Stimulated activated naive CD8-positive, alpha-beta T cell treated with anti-CD3 and anti-CD28 coated beads, Interleukin-15, amount 100 ng/mL, for 72 hours (primary cell): ENCODE data around the gene AKTIP.
A peak's percentile ranks its signal among the peaks of the same experiment; 100 is the strongest.

Experiments
- ATAC-seq: fragments of 150-1000 bp; cut with Tn5 transposase; 2 replicates; pipeline ENCODE4 v1.10.0; 2021; ENCODE audit warnings: mild to moderate bottlenecking, moderate library complexity
- DNase-seq, 2 donors: peaks; one replicate each; pipeline ENCODE4 v3.0.0; 2021 to 2022
- H3K27ac Mint-ChIP-seq, 2 donors: one replicate each; pipeline ENCODE4 v1.8.0; 2022; ENCODE audit warnings: mild to moderate bottlenecking in 2 of 2, mixed read lengths in 2 of 2, moderate library complexity in 2 of 2
- H3K27me3 Mint-ChIP-seq: one replicate; pipeline ENCODE4 v1.8.0; 2022; ENCODE audit warnings: mixed read lengths
- H3K4me1 Mint-ChIP-seq: one replicate; pipeline ENCODE4 v1.8.0; 2022; ENCODE audit warnings: mild to moderate bottlenecking, mixed read lengths
- H3K4me3 Mint-ChIP-seq, 2 donors: one replicate each; pipeline ENCODE4 v1.8.0; 2022; ENCODE audit warnings: mild to moderate bottlenecking in 2 of 2, mixed read lengths in 2 of 2, moderate library complexity in 1 of 2
- H3K9me3 Mint-ChIP-seq, 2 donors: one replicate each; pipeline ENCODE4 v1.8.0; 2022; ENCODE audit warnings: mixed read lengths in 2 of 2

Gene AKTIP

DNA sequence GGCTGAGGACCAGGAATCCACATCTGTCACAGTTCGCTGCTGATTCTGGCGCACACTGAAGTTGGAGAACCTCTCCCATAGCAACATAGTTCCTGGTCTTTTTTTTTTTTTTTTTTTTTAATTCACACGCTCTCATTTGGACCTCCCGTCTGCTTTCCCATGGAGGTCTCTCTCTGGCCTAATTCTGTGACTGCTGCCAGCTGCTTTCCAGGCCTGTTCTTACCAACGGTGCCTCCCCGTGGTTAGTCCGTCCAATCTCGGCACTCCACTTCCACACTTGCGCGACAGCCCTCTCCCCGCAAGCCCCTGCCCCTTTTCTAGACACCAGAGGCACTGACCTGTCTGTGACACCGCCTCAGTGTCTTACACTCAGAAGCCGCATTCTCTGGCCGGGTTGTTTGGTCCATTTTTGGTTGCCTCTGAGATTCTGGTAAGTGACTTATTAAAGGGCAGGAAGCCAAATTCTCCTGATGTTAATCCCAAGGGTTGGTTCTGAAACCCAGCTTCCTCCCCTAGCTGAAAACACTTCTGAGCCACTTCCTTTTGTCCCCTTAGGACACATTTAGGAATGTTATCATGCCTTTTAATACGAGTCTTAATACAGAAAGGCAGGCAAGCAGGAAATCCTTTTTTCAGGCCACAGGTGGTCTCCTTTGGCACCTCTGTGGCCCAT is 1.1 kb upstream of the AKTIP start:
- Mint-ChIP-seq H3K9me3 (no peaks in the 10 kb centered on the region), H3K27ac (peak overlapping the region; percentile 84 to 93), H3K4me3 (peak overlapping the region; percentile 93 to 95), H3K4me1 (peaks cover 47% of the 10 kb centered on the region), H3K27me3 (no peaks in the 10 kb centered on the region)
- DNase-seq = peak in 1 of 2 donors; percentile 40
- no peak for ATAC-seq

DNA sequence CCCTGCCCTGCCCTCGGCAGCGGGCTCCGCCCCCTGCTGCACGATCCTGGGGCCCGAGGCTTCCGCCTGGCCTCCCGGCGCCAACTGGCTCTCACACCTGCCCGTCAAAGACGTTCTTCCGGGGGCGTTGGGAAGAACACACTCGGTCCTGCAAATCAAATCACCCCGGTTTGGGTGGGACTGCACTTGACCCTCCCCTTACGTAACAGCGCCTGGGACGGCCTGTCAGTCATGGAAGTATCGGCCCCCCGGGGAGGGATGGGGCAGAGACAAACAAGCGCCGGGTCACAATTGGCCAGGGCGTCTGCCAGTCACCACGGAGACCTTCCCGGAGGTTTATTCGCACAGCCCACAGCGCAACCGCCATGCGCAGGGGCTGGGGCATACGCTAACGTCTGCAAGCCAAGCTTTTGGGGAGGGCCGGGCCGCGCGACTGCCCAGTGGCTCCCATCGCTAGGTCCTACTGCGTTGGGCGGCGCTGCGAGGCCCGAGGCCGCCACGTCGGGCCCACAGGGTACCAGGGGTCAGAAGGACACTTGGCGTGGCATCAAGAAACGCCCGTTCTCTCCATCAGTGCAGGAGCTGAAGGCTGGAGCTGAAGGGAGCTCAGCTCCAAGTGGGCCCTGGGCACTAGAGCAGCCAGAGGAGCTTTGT is 388 bp upstream of the AKTIP start:
- Mint-ChIP-seq H3K4me1 (peaks cover 54% of the 10 kb centered on the region), H3K27ac (peak overlapping the region; percentile 96 to 98), H3K9me3 (no peaks in the 10 kb centered on the region), H3K27me3 (no peaks in the 10 kb centered on the region), H3K4me3 (peak overlapping the region; percentile 93 to 95)
- DNase-seq (peak; percentile 99 to 100), ATAC-seq (peak; percentile 93)

DNA sequence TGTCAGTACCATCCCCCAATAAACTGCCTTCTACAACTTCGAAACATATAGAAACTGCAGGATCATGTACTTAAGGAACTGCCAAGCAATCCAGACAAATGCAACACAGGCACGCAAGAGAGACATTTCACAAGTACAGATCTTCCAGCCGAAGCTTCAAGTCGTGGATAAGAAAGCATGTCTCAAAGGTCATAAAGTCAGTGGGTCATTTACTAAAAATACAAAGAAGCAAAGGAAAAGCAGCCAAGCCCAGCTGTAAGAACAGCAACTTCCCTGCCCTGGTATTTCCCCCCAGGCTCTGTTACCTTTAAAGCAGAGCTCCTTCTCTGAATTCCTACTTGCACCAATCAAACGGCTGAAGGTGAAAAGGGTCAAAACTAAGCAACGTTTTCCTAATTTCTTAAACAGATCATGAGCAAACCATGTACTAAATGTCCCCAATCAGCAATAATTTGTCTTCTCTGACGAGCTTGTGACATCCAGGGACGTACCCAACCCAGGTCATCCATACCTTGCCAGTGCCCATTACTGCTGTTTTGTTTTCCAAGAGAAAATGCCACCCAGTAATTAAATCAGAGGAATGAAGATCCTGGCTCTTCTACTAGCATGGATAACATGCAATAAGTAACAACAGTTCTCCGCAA is 1.7 kb downstream of the AKTIP start:
- H3K27me3 Mint-ChIP-seq = no peaks in the 10 kb centered on the region
- H3K27ac Mint-ChIP-seq = peak overlapping the region; percentile 97
- ATAC-seq (no peak), DNase-seq (no peak)
- peak overlapping the region; percentile 93 to 99 for H3K4me3 Mint-ChIP-seq
- H3K4me1 Mint-ChIP-seq = peaks cover 63% of the 10 kb centered on the region
- no peaks in the 10 kb centered on the region for H3K9me3 Mint-ChIP-seq

DNA sequence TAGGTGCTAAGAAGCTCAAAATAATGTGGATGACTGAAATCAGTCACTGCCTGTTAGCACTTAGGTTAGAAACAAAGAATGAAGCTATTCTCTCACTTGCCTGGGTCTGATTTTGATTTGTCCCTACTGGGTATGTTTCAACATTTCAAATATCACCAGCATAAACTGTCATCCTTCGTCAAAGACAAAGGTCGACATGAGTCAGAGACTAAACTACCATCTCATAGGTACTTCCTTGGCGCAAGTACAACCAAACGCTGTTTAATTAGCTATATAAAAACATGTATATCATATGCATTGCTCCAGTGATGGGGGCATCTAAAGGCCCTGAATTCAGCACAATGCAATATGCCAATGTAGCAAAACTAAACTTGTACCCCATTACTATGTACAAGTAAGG is 4.0 kb downstream of the AKTIP start:
- Mint-ChIP-seq H3K27ac (peak overlapping the region; percentile 6 to 85), H3K4me1 (peaks cover 60% of the 10 kb centered on the region)
- peak; percentile 2 for ATAC-seq

DNA sequence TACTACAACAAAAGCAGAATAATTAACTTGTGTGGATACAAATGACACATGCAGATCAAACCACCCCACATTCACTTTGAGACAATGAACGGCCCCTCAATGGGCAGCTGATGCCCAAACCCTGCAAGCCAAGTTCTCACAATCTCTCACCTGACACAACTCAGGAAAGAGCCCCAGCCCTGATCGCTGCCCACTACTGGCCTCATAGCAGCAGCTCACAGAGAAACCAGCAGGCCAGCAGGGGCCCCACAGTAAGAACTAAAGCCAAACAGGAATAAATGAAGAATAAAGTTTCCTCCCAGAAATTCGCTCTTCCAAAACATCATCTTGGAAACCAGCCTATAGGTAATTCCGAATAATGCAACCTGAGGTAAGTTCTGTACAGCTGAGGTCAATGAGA is 7.7 kb downstream of the AKTIP start:
- peaks cover 56% of the 10 kb centered on the region for H3K4me1 Mint-ChIP-seq
- peak overlapping the region; percentile 77 to 84 for H3K27ac Mint-ChIP-seq
- ATAC-seq (no peak), DNase-seq (no peak)
- no peak overlapping the region for H3K4me3 Mint-ChIP-seq
- no peaks in the 10 kb centered on the region for H3K9me3 Mint-ChIP-seq
- H3K27me3 Mint-ChIP-seq = no peaks in the 10 kb centered on the region

More for the DNA sequence above, 4.0 kb downstream of the AKTIP start:
- H3K4me3 Mint-ChIP-seq = peak overlapping the region; percentile 21 to 67
- no peaks in the 10 kb centered on the region for H3K9me3 Mint-ChIP-seq
- no peak for DNase-seq
- H3K27me3 Mint-ChIP-seq = no peaks in the 10 kb centered on the region

DNA sequence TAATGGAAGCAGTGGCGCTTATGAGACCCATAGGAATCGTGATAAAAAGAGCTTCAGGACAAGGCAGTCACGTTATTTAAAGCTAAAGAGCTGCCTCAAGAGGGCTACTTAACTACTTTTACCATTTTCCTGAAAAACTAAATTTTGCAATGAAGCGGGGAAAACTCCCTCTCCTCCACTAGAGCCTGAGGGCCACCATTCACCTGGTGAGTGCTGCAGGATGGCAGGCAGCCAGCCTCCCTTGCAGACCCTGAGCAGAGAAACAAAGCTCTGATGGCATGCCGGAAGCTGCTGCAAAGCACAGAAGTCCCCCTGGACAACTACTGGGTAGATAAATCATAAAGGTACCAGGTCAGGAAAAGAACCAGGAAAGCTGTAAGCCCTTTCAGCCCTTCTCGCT is 8.4 kb downstream of the AKTIP start:
- Mint-ChIP-seq H3K9me3 (no peaks in the 10 kb centered on the region), H3K27ac (peak overlapping the region in 1 of 2 donors; percentile 84), H3K4me3 (no peak overlapping the region), H3K4me1 (peaks cover 56% of the 10 kb centered on the region), H3K27me3 (no peaks in the 10 kb centered on the region)
- ATAC-seq (no peak), DNase-seq (no peak)

DNA sequence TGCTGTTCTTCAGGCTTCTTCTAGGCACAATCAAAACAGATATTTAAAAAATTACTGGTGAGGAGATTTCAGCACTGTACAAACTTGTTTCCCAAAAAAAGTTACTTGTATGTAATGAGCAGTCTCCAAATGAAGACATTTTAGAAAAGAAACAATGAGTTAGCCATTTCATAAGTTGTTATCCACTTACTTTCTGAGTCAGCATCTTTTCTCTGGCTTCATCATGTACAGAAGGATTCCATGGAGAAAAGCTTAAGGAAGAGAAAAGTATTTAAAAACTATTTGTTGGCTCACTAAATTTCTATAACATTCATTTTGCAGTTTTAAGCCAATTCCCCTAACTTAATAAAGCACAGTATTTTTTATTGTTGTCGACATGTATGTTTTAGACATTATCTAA is 10.5 kb downstream of the AKTIP start:
- Mint-ChIP-seq H3K4me3 (no peak overlapping the region), H3K27ac (peak overlapping the region; percentile 74 to 75), H3K27me3 (no peaks in the 10 kb centered on the region), H3K9me3 (no peaks in the 10 kb centered on the region), H3K4me1 (peaks cover 41% of the 10 kb centered on the region)
- ATAC-seq (no peak), DNase-seq (no peak)

DNA sequence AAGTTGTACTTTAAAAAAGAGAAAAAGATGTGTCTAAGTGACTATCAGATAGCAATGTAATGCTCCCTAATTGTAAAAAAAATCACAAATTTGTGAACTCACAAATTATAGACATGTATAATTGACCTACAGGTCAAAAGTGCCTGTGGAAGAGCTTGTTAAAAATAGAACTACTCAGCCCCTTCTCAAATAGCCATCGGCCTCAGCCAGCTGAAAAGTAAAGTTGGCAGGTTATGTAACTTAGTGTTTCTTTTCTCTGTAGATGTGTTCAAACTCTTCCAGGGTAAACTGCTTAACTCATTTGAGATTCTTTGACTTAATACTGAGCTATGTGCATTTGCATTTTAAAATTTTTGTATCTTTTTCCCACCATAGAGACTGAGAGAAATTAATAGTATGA is 13.3 kb downstream of the AKTIP start:
- Mint-ChIP-seq H3K27ac (no peak overlapping the region), H3K27me3 (no peaks in the 10 kb centered on the region), H3K9me3 (peaks cover 5 to 13% of the 10 kb centered on the region in 2 donors), H3K4me1 (peaks cover 22% of the 10 kb centered on the region), H3K4me3 (no peak overlapping the region)
- DNase-seq = no peak
- no peak for ATAC-seq

DNA sequence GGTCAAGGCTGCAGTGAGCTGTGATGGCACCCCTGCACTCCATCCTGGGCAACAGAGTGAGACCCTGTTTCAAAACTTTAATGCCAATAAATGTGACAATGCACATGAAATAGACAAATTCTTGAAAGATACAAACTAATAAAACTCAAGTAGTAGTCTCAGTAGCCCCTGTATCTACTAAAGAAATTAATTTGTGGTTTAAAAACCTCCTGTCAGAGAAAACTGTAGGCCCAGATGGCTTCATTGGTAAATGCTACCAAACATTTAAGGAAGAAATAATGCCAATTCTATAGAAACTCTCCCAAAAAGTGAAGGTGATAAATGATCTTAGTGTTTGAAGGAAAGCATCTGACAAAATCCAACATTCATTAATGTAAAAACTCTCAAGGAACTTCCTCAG is 16.8 kb downstream of the AKTIP start:
- H3K27ac Mint-ChIP-seq = peak overlapping the region in 1 of 2 donors; percentile 71
- no peaks in the 10 kb centered on the region for H3K27me3 Mint-ChIP-seq
- ATAC-seq = no peak
- no peak for DNase-seq
- no peak overlapping the region for H3K4me3 Mint-ChIP-seq
- H3K9me3 Mint-ChIP-seq = peaks cover 12 to 21% of the 10 kb centered on the region in 2 donors
- H3K4me1 Mint-ChIP-seq = peaks cover 23% of the 10 kb centered on the region

DNA sequence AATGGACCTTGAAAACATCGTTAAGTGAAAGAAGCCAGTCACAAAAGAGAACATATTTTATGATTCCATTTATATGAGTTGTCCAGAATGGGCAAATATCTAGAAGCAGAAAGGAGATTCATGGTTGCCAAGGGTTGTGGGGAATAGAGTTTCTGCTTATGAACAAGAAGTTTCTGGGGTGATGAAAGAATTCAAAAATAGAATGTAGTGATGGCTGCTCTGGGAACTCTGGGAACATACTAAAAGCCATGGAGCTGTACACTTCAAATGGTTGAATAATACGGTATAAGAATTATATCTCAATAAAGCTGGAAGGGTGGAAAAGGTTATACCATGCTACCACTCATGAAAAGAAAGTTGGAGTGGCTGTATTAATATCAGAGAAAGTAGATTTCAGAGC is 18.5 kb downstream of the AKTIP start:
- Mint-ChIP-seq H3K27me3 (no peaks in the 10 kb centered on the region), H3K4me1 (peaks cover 9% of the 10 kb centered on the region)

DNA sequence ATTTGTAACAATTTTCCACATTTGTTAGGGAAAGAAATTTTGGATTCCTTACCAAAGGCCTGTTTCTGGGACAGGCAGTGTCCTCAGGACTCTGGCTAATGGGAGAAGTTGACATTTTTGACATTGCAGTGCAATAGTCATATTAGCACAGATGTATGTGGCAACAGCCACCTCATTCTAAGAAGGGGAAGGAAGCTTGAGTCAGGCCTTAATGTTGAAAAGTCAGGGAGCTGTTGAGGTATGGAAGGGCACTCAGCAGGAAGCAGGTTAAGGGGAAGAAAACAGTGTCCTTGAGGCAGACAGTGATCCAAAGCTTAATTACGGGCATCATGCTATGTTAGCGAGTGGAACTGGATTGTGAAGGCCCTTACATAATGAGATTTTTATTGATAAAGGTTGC is 20.9 kb downstream of the AKTIP start:
- Mint-ChIP-seq H3K4me3 (no peak overlapping the region), H3K27me3 (no peaks in the 10 kb centered on the region), H3K27ac (peak overlapping the region; percentile 61 to 69), H3K9me3 (peaks cover 12 to 28% of the 10 kb centered on the region in 2 donors), H3K4me1 (peaks cover 18% of the 10 kb centered on the region)
- DNase-seq = no peak
- ATAC-seq = peak; percentile 53

More for the DNA sequence above, 18.5 kb downstream of the AKTIP start:
- ATAC-seq (no peak), DNase-seq (no peak)
- Mint-ChIP-seq H3K4me3 (no peak overlapping the region), H3K9me3 (peaks cover 12 to 21% of the 10 kb centered on the region in 2 donors), H3K27ac (no peak overlapping the region)

DNA sequence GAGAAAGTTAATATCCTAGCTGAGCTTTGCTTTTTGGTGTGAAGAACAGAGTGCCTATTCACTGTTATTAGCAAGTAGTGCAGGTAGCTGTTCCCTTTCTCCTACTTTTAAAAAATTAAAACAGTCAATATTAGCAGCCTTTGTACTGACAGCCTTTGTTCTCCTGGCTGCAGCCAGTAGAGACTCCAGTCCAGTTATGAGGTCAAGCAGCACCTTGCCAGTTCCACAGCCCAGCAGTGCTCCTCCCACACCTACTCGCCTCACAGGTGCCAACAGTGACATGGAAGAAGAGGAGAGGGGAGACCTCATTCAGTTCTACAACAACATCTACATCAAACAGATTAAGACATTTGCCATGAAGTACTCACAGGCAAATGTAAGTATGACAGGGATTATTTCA is 22.6 kb downstream of the AKTIP start:
- H3K4me3 Mint-ChIP-seq = no peak overlapping the region
- H3K4me1 Mint-ChIP-seq = peaks cover 34% of the 10 kb centered on the region
- H3K27ac Mint-ChIP-seq = peak overlapping the region in 1 of 2 donors; percentile 34
- peaks cover 7 to 16% of the 10 kb centered on the region in 2 donors for H3K9me3 Mint-ChIP-seq
- H3K27me3 Mint-ChIP-seq = no peaks in the 10 kb centered on the region
- no peak for DNase-seq
- ATAC-seq = no peak

DNA sequence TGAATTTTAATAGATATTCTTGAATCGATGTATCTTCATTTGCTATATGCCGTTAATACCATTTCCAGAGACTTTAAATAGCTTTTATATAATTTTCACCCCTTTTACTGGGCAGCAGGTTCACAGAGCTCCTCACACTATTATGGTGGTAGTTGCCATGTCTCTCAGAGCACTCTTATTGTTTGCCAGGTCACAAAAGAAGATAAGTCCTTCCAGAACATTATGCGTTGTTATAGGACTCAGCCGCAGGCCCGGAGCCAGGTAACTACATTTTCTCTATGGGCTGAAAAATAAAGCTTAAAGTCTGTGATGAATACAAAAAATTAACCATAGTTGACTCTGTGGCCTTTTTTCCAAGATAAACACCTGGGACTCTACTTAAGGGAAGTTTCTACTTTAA is 24.0 kb downstream of the AKTIP start:
- Mint-ChIP-seq H3K27ac (no peak overlapping the region), H3K27me3 (no peaks in the 10 kb centered on the region), H3K9me3 (peaks cover 1 to 7% of the 10 kb centered on the region in 2 donors), H3K4me3 (no peak overlapping the region), H3K4me1 (peaks cover 42% of the 10 kb centered on the region)
- ATAC-seq (no peak), DNase-seq (no peak)

DNA sequence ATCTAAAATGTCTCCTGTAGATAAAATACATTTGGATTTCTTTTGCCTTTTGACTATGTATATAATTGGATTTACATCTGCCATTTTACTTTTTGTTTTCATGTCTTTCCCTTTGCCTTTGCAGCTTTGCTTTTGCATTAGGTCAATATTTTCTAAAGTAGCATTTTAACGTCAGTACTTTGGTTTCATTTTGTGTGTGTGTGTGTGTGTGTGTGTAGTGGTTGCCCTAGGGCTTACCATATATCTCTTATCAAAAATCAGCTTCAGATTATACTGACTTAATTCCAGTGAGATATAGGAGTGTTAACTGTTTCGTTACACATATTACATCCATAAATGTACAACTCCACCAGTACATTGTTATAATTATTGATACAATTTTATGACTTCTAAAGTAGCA is 26.1 kb downstream of the AKTIP start:
- Mint-ChIP-seq H3K4me1 (peaks cover 40% of the 10 kb centered on the region), H3K9me3 (peaks cover 2 to 7% of the 10 kb centered on the region in 2 donors), H3K27me3 (no peaks in the 10 kb centered on the region), H3K4me3 (peak overlapping the region; percentile 16 to 67), H3K27ac (peak overlapping the region; percentile 9 to 79)
- ATAC-seq = no peak
- DNase-seq = no peak

DNA sequence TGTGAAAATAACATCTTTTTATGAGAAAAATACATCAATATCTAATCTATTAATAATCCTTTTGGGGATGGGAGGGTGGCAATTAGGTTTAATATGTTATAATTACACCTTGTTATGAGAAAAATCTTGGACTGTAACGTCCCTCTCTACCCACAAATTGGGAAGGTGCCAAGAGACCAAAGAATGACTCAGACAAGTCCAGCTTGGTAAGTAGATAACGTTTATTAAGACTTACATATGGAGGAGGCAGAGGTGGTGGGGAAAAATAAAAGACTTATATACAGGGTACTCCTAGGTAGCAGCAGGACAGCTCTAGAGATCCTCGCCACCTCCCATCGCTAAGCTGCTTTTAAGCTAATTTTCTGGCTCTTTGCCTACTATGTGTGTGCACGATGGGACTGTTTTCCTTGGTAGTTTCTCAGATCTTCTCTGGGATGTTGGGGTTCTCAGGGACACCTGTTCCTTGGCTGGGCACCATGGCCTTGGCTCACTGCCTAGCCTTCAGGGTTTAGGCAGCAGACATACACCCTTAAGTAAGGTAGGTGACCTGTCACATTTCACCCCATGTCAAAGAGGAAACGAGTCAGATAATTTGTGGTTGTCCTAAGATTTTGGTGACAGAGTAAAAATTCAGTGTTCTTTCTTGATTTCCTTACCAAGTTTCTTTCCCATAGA is 37.3 kb downstream of the AKTIP start:
- H3K27ac Mint-ChIP-seq = no peak overlapping the region
- no peaks in the 10 kb centered on the region for H3K27me3 Mint-ChIP-seq
- DNase-seq (no peak), ATAC-seq (no peak)
- peak overlapping the region in 1 of 2 donors; percentile 23 for H3K4me3 Mint-ChIP-seq
- peaks cover 28% of the 10 kb centered on the region for H3K4me1 Mint-ChIP-seq
- no peaks in the 10 kb centered on the region for H3K9me3 Mint-ChIP-seq
